ENCODE data around the gene ZRSR2.

GRCh38 chrX:15869695-15870094 lies 79.4 kb downstream of the ZRSR2 start:
- TF ChIP-seq, protein P1, sequence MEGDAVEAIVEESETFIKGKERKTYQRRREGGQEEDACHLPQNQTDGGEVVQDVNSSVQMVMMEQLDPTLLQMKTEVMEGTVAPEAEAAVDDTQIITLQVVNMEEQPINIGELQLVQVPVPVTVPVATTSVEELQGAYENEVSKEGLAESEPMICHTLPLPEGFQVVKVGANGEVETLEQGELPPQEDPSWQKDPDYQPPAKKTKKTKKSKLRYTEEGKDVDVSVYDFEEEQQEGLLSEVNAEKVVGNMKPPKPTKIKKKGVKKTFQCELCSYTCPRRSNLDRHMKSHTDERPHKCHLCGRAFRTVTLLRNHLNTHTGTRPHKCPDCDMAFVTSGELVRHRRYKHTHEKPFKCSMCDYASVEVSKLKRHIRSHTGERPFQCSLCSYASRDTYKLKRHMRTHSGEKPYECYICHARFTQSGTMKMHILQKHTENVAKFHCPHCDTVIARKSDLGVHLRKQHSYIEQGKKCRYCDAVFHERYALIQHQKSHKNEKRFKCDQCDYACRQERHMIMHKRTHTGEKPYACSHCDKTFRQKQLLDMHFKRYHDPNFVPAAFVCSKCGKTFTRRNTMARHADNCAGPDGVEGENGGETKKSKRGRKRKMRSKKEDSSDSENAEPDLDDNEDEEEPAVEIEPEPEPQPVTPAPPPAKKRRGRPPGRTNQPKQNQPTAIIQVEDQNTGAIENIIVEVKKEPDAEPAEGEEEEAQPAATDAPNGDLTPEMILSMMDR (IDR thresholded peaks at IDR 0.05): no peak
- TF ChIP-seq POLR2A (IDR thresholded peaks at IDR 0.05): no peak

All from prostate gland (tissue), 2 donors.